Right renal pelvis (tissue), 4 donors: ENCODE data around the gene FAM151A. TPM values are rescaled to one million over a fixed set of nuclear protein-coding genes. Genes with fewer than 3 reads are reported as not detected.

ENCODE experiments used
- DNase-seq, 4 donors: peaks; one replicate each; pipeline ENCODE4 v3.0.0-alpha.2; 2013; ENCODE audit warnings: low read depth in 4 of 4, low spot score in 3 of 4, missing footprints in 1 of 4
- polyA plus RNA-seq, 4 donors: library from polyadenylated mRNA; unstranded; fragments of 120-200 nt; gene quantifications; one replicate each; pipeline ENCODE4 v1.2.1, GENCODE V29; 2013; ENCODE audit not compliant: insufficient read length in 4 of 4

Gene FAM151A
- polyA plus RNA-seq, 4 donors = 24.6 to 35.1 (median 31.8) TPM

GRCh38 chr1:54583307-54583686 is 40.0 kb downstream of the FAM151A start:
- no peak for DNase-seq

DNA sequence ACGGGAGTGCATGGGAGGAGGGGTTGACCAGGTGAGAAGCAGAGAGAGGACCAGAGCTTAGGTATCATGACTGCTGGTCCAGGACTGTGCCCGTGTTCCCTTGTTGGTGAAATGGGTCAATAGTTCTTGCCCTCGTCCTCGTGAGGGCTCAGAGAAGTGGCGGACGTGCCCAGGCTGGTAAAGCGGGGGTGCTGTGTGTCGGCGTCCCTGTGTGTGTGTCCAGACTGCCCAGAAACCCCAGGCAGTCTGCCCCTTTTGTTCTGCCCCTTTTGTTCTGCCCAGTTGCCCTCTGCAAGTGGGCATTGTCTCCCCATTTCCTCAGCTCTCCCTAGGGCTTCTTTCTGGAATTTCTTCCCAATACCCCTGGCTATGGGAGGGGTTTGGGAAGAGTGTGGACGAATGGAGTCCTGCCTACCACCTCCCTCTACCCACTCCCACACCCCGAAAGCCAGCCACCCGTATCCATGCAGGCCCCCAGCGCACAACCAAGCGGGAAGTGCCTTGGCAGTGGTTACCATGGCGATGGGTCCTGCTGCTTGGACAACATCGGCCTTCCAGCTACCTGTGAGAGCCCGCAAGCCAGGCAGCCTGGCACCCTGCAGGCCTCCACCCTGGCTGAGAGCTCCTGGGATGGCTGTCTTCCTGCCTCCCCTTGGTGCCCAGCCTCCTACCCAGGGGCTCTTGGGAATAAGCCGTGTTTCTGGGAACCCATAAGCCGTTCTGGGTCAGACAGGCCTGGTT is 40.6 kb downstream of the FAM151A start:
- peak in 3 of 4 donors; percentile 47 to 67 (median 65) for DNase-seq

DNA sequence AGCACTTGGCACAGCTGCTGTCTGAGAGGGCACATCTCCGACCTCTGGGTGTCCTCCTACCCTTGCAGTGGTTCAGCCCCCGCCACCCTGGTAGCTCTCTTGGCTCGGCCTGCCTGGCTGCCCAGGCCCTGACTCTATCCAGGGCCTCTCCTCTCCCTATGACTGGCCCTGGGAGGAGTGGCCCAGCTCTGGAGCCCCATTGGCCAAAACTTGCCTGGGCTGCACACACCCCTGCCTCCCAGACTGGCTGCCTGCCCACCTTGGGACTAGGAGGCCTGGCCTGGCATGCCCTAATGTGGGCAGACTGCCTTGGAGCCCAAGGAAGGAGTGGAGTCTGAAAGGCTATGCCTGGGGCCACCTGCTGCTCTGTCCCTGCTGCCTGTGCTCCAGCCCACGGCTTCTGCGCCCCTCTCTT is 41.7 kb downstream of the FAM151A start:
- peak in 1 of 4 donors; percentile 53 for DNase-seq

- DNase-seq = no peak
Observed at GRCh38 chr1:54580856-54581550, 42.3 kb downstream of the FAM151A start.

- no peak for DNase-seq
Observed at GRCh38 chr1:54579337-54579781, 44.0 kb downstream of the FAM151A start.

- peak in 1 of 4 donors; percentile 46 for DNase-seq
Observed at GRCh38 chr1:54577612-54578011, 45.7 kb downstream of the FAM151A start.

- DNase-seq = no peak
Observed at GRCh38 chr1:54575605-54576290, 47.6 kb downstream of the FAM151A start.

GRCh38 chr1:54575161-54575560 is 48.2 kb downstream of the FAM151A start:
- no peak for DNase-seq

DNA sequence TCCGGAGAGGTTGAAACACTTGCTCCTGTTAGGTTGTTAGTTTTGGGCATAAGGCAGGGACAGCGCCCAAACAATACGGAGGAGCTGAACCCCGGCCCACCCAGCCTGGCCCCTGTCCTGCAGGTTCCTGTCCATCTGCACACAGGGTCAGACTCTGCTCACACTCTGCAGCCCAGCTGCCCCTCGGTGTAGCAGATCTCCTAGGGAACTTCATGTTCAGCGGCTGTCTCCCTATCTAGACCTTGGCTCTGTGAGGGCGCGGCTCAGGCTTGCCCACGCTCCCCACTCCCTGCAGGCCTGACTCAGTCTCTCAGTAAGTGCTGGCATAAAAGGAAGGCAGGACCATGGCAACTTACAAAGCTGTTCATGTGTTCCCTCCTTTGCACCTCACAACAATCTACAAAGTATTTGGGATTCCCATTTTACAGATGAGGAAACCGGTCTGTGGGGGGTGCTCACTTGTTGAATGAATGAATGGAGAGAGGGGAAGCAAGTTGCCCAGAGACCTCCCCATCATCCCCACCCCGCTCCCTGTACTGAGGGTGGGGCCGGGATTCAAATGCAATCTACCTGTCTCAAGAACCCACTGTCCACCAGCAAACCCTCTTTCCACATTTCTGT is 49.1 kb downstream of the FAM151A start:
- no peak for DNase-seq

- DNase-seq = no peak
Observed at GRCh38 chr1:54572542-54572850, 50.8 kb downstream of the FAM151A start.

DNA sequence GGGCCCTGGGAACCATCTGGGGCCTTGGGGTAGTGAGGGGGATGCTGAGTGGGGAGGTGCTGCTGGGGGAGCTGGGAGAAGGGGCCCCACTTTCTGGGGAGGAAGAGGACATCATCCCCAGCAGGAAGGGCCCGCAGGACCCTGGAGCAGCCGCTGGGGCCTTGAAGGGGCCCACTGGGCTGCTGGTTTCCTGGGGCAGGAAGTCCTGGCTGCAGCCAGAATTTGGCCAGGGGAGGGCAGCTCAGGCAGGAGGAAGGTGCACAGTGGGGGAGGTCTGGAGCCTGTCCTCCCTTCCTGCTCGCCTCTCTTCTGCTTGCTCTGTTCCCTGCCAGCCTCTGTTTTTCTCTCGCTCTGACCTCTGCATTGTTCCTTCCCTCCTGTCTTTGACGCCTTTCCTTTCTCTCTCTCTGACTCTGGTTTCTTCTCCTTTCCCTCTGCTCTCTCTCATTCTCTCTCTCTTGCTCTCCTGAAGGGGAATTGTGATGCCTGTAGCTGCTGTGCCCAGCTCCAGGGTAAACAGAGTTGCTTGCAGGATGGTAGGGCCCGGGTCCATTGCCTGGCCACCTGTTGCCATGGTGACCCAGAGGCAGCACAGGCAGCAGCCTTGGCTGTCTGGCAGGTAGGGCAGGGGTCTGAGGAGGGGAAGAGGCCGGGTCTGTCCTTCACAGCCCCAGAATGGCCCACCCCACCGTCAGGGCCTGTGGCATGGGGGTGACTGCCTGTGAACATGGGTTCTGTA is 51.4 kb downstream of the FAM151A start:
- DNase-seq = no peak

- no peak for DNase-seq
Observed at GRCh38 chr1:54571326-54571725, 52.0 kb downstream of the FAM151A start.

DNA sequence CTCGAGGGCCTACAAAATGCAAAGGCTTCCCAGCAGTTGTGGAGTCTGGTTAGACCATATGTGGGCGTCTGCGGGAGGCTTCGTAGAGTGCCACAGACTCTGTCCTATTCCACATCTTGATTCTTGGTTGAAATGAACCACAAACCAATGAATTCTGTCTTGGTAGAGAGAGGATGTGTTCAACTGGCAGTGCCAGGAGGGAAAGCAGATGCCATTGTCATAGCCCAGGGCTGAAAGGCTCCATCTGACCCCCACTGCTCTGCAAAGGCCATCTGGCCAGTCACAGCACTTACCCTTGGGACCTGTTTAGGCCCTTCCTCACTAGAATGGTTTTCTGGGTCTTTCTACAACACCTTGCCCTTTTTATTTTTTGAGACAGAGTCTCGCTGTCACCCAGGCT is 53.2 kb downstream of the FAM151A start:
- no peak for DNase-seq

GRCh38 chr1:54569339-54569738 is 54.0 kb downstream of the FAM151A start:
- no peak for DNase-seq

DNA sequence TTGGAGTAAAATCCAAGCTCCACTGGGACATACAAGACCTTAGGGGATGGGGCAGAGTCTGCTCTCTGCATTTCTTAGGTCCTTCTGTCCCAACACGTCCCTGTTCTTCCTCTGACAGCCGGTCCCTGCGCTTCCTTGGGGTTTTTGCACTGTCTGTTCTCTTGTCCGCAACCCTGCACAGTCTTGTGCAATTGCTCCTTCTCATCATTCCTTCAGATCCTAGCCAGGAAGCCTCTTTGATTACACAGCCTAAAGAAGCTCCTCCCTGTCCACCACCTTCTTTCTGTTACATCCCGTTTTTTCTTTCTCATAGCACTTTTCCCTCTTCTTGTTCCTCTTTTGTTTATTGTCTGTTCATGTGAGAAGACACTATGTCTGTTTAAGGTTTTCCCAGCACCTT is 55.4 kb downstream of the FAM151A start:
- no peak for DNase-seq

DNA sequence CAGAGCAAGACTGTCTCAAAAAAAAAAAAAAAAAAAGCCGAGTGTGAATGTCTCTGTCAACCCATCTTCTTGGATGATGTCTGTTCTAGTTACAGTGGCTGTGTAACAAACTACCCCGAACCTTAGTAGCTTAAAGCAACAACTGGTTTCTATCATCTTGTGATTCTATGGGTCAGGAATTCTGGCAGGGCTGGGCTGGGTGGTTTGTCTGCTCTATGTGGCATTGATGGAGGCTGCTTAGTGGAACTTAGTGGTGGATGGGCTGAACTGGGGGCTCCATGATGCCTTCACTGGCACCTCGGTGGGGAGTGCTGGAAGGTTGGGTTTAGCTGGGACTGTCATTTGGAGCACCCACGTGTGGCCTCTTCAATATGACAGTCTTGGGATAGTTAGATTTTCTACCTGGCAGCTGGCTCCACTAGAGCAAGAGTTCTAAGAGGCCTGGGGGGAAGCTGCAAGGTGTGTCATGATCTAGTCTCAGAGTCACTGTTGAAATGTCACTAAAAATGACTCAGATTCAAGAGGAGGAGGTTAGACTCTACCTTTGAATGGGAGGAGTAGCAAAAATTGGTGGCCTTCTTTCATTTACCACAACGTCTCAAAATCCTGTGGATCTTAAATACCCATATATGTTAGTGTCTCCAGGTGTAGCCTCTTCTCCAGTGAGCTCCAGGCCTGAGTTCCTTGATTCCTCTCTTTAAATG is 56.7 kb downstream of the FAM151A start:
- no peak for DNase-seq

DNA sequence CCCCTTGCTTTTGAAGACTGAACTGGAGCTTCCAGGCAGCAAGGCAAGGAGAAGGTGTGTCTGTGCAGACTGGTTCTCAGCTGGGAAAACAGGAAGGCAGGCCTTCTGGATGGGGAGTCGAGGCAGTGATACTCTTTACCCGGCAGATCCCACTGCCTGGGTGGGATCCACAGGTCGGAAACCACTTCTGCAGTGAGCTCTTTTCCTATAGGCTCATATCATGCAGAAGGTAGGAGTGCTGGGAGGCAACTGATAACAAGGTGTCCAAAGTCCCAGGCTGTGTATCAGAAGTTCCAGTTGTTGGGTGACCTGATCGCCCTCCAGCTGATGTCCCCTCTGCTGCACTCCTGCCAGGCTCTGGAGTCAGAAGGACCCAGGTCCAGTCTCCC is 58.2 kb downstream of the FAM151A start:
- DNase-seq = no peak

GRCh38 chr1:54564312-54565112 is 58.8 kb downstream of the FAM151A start:
- no peak for DNase-seq

- no peak for DNase-seq
Observed at GRCh38 chr1:54559771-54560231, 63.5 kb downstream of the FAM151A start.
